HG03378 (cell line): ENCODE data around the gene MYH7B.

Experiments
- ATAC-seq: cut with Tn5 transposase; IDR thresholded peaks from one replicate; pipeline ENCODE4 v1.9.1; 2021; ENCODE audit warnings: mild to moderate bottlenecking, moderate library complexity; ENCODE audit not compliant: unreplicated experiment

MYH7B gene

DNA sequence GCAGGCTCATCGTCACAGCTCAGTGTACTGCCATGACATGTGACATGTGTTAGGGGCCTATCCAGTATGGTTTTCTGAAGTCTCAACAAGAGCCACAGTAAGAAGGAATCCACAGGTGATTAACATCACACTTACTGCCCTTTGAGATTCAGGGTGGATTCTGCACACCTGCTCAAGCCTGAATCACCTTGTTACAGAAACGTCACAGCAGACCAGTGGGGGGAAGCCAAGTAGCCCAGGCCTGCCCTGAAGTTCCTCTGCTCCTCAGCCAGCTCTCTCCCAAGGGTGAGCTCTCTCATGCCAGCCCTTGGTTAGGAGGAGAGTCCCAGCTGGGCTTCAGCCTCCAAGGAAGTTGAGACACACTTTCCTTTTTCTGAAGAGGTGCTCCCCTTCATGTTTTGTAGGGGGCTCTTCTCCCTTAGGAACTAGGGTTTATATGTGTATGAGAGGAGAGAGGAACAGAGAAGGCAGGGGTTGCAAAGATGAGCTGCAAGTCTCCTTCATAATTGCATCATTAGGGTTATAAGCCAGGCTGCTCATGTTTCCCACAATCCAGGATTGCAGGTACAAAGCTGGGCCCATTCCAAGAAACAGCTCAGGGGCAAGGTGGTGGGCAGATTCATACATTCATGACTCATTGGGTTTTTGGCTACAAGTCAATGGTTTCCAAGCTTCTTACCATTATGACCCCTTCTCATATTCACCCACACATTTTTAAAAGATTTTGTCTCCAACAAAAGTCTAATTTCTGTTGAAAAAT is 11.7 kb upstream of the MYH7B start:
- ATAC-seq, result no peak

DNA sequence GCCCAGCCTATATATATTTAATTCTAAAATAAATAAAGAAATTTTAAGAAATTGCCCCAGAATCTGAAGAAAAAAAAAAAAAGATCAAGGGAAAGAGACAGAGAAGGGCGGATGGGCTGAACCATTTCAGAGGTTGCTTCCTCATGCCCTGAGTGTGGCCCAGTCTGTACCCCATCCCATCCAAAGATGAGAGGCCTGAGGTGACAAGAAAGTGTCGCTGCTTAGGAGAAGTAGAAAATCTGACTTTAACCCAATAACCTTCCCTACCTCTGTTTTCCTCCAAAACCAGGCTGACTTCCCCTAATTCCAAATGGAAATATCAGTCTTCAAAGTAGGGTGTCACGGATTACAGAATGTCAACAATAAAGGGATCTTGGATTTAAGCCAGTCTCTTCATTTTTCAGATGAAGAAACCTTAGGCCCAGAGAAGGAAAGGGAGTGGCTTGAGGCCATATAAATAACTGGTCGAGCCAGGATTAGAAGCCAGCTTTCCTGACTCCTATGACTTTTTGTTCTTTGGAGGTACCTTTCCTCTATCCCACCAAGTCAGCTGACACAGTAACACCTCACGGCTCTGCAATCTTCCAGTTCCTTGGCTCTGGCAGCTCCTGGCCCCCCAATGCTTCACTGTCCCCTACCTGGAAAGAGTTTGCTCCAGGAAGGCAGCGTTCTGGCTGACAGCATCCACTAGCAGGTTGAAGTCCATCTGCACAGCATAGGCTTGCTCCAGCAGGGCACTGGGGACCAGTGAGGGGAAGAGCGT is 10.2 kb upstream of the MYH7B start:
- no peak for ATAC-seq

DNA sequence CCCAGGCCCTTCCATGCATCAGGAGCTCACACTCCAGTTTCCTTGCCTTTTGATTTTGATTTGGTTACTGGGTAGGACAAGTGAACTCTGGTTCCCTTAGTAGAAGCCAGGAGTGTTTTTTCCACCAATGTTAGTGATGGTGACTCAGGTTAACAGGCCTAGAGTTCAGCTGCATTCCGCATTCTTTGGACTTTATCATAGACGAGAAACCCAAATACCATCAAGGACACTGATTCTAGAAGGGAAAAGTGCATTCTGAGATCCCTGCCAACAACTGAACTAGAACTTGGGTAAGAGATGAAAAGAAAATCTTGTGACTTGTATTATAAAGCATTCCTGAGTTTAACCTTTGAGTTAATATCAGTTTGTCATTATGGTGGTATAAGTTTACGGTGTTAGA is 9.0 kb upstream of the MYH7B start:
- ATAC-seq, result no peak

DNA sequence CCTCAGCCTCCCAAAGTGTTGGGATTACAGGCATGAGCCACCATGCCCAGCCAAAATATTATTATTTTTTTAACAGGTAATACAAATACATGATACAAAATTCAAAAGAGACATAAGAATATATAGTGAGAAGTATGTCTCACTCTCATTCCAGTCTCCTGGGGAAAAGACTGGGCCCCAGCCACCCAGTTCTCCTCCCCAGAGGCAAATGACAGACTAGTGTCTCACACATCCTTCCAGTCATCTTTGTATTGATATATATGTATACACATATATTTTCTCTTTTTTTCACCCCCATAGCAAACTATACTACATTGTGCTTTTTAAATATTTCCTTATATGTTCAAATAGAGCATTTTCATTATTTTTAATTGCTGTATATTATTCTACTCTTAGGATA is 8.3 kb upstream of the MYH7B start:
- no peak for ATAC-seq

DNA sequence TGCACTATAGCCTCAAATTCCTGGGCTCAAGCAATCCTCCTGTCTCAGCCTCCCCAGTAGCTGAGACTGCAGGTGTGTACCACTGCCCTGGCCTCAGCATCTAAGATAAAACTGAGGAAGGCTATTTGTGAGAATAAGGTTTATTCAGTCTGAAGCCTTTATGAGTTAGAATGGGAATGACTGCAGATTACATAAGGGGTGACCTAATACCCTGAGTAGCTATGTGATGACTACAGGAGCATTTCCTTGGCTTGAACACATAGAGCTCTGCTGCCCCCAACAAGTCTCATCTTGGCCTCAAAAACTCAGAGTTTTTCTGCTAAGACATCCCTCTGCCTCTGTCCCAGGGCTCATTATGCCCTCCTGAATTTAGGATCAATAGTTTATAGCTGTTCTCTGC is 7.6 kb upstream of the MYH7B start:
- no peak for ATAC-seq

DNA sequence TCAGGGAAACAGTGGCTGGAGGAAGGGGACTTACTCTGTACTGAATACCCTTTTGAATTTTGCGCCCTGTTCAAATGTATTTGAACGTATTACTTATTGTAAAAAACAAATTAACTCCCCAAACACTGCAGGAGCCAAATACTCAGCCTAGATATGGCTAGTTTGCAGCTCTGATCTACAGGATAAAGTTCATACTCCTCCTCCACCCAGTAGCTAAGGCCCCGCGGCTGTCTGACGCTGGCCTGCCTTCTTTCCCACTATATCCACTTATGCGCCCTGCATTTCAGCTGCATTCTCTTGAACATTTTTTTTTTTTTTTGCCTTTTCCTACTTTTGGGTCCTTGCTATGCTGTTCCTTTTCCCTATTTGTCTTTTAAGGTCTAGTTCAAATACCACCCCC is 6.5 kb upstream of the MYH7B start:
- ATAC-seq, result no peak

DNA sequence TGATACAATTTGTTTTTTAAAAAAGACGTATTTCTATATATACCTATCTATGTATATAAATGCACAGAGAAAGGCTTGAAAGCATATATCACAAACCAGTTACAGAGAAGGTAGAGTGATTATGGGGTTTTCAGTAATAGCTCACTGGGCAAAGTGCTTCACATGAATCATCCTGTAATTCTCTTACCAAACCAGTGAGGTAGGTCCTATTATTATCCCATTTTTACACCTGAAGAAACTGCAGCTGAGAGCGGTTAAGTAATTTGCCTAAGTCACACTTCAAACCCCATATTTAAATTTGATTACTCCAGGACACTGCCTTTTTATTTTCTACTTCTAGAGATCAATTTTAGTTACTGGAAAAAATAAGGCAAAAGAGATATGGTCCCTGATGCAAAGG is 4.4 kb upstream of the MYH7B start:
- no peak for ATAC-seq

DNA sequence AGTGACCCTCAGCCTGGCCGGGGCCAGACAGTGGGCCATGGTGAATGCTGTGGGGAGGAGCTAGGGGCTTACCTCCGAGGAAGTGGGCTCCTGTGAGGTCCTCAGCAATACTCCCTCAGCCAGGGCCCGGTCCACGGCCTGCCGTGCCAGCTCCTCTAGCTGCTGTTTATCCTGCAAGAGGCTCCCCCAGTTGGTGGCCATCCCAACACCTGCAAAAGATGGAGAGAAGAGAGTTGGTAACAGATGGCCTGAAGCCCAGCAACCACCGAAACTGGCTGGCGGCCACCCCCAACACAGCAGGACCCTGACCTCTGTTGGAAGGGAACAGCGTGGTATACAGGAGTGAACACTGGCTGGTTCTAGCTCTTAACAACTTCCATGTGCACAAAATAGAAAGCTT is 4.0 kb upstream of the MYH7B start:
- no peak for ATAC-seq

DNA sequence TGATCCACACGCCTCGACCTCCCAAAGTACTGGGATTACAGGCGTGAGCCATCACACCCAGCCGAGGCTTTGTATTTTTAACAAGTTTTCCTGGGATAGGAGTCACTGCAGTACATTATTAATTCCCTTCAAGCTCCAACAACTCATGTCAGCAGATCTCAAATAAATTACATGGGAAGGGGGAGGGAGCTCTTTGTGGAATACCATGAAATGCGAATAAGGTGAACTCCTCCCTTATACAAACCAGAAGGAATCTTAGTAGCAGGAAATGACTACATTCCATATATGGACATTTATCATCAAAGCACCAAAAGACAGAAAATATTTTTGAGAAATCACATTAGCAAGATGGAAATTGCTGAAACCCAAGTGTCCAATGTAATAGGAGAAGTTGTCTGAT is 3.0 kb upstream of the MYH7B start:
- ATAC-seq, result no peak

DNA sequence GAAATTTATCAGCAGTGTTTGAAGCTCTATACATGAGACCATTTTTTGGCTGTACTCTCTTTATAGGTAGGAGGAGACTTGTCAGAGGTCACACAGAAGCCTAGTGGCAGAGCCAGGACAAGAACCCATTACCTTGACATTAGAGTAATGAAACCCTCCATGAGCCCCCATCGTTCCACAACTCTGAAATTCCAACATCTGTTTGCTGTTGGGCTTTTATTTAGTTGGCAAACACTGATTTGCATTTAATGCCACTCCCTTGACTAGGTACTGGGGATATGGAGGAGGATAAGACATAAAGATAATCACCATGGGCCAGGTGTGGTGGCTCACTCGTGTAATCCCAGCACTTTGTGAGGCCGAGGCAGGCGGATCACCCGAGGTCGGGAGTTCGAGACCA is 1.7 kb upstream of the MYH7B start:
- no peak for ATAC-seq

DNA sequence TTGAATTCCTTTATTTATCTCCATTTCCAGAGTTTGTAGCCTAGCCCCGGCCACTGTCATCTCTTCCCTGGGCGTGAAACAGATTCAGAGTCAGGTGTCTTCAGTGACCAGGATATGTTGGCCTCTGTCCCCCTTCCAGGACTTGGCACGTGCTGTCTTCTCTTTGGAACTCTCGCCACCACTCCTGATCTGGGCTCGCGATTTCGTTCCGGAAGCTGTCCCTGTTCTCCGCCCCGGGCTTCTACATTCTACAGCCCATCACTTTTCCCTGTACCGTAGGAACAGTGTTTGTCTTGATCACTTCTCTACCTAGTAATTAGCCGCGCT is 801 bp upstream of the MYH7B start:
- ATAC-seq, result no peak

DNA sequence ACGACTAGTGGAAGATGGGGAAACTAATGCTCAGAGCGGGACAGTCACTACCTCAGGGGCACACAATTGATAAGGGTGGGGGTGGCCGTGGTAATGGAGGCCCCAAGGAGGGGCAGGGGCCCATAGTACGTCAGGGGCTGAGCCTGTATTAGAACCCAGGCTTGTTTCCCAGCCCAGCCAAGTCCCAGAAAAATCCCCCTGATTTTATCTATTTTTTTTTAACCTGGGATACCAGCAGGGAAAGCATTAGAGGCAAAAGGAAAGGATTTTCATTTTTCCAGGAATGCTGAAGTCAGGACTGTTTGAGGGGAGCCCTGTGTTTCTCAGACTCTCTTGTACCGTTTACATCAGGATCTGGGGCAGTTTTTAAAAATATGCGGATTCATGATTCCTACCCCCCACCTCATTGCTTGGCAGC is 382 bp downstream of the MYH7B start:
- ATAC-seq, result no peak

DNA sequence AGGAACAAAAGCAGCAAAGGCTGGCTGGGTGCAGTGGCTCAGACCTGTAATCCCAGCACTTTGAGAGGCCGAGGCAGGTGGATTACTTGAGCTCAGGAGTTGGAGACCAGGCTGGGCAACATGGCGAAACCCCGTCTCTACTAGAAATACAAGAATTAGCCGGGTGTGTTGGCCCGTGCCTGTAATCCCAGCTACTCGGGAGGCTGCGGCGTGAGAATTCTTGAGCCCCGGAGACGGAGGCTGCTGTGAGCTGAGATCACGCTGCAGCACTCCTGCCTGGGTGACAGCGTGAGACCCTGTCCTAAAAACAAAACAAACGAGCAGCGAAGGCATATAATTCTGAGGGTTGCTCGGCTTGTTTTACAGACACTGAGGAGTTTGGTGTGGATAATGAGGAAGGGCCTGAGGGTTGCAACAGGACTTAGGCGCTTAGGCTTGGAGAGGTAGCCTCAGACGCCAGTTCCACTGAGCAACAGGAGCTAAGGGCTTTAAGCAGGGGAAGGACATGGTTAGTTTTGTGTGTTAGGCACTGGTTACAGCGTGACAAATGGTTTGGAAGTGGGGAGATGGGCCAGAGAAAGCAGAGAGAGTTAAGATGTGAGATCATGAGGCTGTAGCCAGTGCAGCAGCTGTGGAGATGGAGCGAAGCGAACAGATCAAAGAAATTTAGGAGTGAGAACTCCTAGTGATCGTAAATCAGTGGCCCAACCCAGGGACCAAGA is 1.2 kb downstream of the MYH7B start:
- no peak for ATAC-seq

DNA sequence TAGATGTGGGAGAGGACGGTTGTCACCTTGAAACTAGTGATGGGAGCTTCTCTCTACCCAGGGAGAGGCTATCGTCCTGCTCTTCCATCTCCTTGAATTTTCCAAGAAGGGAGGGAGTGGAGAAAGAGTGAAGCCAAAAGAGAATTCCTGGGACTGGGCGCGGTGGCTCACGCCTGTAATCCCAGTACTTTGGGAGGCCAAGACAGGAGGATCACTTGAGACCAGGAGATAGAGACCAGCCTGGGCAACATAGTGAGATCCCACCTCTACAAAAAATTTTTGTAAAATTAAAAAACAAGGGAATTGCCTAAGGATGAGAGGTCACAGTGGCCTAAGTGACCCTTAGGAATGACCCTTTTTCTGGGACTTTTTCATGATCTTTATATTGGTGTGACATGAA is 8.8 kb downstream of the MYH7B start:
- no peak for ATAC-seq

DNA sequence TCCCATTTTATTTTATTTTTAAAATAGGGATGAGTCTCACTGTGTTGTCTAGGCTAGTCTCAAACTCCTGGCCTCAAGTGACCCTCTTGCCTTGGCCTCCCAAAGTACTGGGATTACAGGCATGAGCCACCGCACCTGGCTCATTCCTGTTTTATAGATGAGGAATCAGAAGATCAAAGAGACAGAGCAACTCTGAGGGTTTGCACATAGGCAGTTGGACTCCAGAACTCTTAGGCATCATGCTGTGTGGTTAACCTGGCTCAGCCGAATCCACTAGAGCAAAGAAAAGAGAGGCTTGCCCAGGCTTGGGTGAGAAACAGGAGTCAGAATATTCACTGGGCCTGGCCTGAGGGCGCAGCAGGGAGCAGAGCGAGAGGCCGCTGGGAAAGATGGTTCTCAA is 9.4 kb downstream of the MYH7B start:
- no peak for ATAC-seq

DNA sequence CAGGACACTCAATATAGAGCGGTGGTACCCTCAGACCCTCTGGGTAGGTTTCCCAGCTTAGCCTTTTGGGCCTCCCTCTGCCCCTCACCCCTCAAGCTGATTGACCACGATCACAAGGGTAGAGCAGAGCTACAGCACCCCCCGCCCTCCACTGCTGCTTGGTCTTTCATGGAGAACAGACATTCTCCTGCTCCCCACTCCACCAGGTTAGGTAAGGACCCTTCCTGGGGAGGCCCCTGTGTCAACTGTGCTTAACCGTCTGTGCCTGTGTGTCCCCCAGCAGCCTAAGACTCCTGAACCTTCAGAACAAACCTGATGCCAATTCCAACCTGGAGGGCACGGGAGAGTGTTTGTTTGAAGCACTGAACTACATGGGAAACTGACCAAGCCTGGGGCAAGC is 11.8 kb downstream of the MYH7B start:
- no peak for ATAC-seq

DNA sequence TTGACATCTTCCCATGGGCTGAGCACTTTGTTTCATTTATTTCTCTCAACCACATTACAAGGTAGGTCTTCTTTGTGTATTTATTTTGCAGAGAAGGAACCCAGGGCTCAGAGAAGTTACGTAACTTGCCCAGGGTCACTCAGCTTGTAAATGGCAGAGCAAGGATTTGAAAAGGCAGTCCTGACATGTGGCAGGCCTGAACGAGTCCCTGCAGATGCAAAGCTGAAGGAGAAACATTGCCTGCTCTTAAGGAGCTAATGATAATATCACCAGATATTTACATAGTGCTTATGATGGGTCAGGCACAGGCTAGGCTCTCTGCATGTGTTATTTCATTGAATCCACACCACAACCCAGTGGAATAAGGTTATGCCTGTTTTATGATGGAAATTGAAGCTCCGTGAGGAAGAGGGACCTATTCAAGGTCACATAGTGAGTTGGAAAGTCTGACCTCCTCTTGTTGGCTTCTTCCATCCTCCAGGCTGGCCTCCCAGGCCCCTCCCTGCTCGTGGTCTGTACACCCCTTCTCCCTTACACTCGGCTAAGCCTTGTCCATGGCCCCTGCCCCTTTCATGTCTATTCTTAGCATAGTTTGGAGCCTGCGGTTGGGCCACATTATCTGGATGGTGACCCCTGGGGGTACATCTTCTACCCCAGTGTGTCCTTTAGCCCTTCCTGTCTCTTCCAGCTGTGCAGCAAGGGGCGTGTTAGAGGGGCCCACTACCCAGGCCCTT is 12.5 kb downstream of the MYH7B start:
- no peak for ATAC-seq

DNA sequence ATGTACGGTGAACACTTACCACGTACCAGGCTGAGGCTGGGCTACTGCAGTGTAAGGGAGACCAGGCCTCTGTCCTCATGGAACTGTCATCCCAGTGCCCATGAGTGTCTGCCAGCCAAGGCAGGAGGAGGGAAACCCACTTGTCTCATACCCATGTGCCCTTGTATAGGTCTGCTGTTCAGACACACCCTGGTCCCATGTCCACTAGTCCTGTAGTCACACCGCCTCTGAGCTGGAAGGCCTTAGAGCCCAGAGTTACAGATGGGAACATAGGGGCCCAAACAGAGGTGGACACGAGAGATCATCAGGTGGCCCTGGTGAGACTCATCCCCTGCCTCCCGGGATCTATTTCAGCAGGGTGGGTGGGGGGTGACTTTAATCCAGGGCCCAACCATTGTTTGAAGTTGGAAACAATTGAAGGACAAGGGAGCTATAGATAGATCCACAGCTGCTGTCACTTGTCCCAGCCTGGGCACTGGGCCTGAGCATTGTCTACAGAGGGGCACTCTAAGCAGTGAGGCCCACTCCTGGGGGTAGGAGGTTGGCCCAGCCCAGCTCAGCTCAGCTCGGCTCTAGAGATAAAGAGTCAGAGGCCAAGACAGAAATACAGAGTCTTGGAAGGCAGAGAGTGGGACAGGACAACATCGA is 14.6 kb downstream of the MYH7B start:
- ATAC-seq, result no peak

DNA sequence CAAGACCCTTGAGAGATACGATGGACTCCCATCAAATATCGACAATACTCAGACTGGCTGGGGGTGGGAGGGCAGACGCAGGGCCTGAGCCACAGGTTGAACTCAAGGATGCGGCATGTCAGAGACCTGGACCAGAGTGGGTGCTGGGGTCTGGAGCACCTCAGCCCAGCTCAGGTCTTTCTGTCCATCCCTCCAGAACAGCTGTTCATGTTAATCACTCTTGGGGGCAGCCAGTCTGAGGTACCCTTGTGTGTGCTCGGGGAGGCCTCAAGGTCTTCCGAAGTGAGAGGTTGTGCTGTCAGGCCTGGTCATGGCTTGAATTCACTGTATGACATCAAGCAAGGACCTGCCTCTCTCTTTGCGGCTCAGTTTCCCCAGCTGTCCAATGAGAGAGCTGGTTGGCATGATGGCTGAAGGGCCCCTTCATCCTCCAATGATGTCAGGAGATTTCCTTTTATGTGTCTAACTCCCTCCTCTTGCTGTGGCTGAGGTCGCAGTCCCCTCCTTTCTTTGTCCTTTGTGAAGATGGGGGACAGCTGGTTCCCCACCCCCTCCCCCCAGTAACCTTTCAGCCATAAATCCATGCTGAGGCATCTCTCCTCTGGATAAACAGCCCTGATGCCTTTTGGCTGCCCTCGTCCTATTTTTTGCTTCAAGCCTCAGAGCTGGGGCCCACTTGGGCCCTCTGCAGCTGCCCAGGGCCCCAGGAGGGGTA is 15.3 kb downstream of the MYH7B start:
- no peak for ATAC-seq

DNA sequence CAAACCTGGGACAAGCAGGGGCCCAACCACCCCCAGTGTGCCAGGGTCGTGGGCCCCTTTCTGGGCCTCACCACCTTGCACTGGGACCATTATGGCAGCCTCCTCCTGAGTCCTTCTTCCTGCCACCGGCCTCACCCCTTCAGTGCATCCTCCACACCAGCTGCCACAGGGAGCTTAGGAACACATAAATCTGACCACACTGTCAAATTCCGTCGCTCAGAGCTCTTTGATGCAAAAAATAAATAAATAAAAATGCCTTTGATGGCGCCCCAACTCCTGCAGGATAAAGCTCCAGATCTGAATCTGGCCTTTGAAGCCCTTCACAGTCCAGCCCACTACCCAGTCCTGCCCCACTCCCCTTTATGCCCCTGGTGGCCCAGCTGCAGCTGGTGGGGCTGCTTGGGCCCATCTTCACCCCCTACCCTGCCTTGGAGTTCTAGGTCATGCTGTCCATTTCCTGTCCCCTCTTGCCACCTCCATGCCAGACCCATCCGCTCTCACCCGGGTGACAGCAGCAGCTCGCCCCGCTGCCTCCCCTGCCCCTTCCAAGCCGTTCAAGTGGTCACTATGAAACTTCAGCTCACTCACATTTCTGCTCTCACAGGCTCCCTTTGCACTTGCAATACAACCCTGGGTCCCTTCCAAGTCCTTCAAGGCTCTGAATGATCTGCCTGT is 16.0 kb downstream of the MYH7B start:
- no peak for ATAC-seq
